A673 (cell line): ENCODE measurements around the gene U2AF1L4. TPM values are rescaled to one million over a fixed set of nuclear protein-coding genes. Genes with fewer than 3 reads are reported as not detected.

Experiments
- BruUV-seq: library from RNA; stranded (reverse); fragments of 400-500 nt; replicated peaks from 2 replicates; lab custom pipeline; 2021; lab: Mats Ljungman, UMichigan
- CTCF ChIA-PET: fragments of 300-600 bp; sonication (Branson Sonifier 250); formaldehyde crosslinking; loops from one replicate; lab custom pipeline; 2022; ENCODE audit warnings: antibody characterized with exemption; lab: Charles Lee
- POLR2A ChIA-PET: fragments of 300-600 bp; sonication (Branson Sonifier 250); formaldehyde crosslinking; loops from one replicate; lab custom pipeline; 2022; ENCODE audit warnings: antibody characterized with exemption; ENCODE audit not compliant: low non-redundant PET; lab: Charles Lee
- DNase-seq: peaks from one replicate; pipeline ENCODE4 v3.0.0-alpha.2; 2015; ENCODE audit warnings: low spot score
- H3K27ac ChIP-seq: fragments of 200-600 bp; sonication (generic); 2 replicates; pipeline ENCODE4 v1.5.1; 2016; ENCODE audit warnings: mixed run types, low read depth, mild to moderate bottlenecking, mixed read lengths, antibody characterized with exemption, low read length; ENCODE audit not compliant: poor library complexity, severe bottlenecking
- H3K27me3 ChIP-seq: fragments of 200-600 bp; sonication (generic); replicated peaks from 2 replicates; pipeline ENCODE4 v1.6.1; 2017; ENCODE audit warnings: mixed run types, low read depth, mild to moderate bottlenecking, mixed read lengths, antibody characterized with exemption, low read length; ENCODE audit not compliant: insufficient read depth, poor library complexity
- H3K36me3 ChIP-seq: fragments of 200-600 bp; sonication (generic); 2 replicates; pipeline ENCODE4 v1.6.1; 2016; ENCODE audit warnings: mixed run types, mild to moderate bottlenecking, mixed read lengths, antibody characterized with exemption, low read length; ENCODE audit not compliant: insufficient read depth, poor library complexity, severe bottlenecking
- H3K4me1 ChIP-seq: fragments of 200-600 bp; sonication (generic); 2 replicates; pipeline ENCODE4 v1.6.1; 2017; ENCODE audit warnings: mixed run types, mild to moderate bottlenecking, mixed read lengths, antibody characterized with exemption, low read length; ENCODE audit not compliant: insufficient read depth, poor library complexity, severe bottlenecking
- H3K4me3 ChIP-seq: fragments of 200-600 bp; sonication (generic); 2 replicates; pipeline ENCODE4 v1.5.1; 2016; ENCODE audit warnings: low read depth, mixed run types, mild to moderate bottlenecking, mixed read lengths, low read length; ENCODE audit not compliant: poor library complexity, severe bottlenecking
- H3K9me3 ChIP-seq: fragments of 200-600 bp; sonication (generic); 2 replicates; pipeline ENCODE4 v1.6.1; 2016; ENCODE audit warnings: mixed run types, low read depth, mild to moderate bottlenecking, mixed read lengths, antibody characterized with exemption, low read length; ENCODE audit not compliant: poor library complexity, severe bottlenecking
- CTCF ChIP-seq: fragments of 300-800, 200-600 bp; sonication (generic); conservative IDR thresholded peaks from 2 replicates; pipeline ENCODE4 v1.5.1; 2017; ENCODE audit warnings: low read depth, mild to moderate bottlenecking, antibody characterized with exemption, low read length, moderate library complexity, mixed read lengths
- EZH2 ChIP-seq: fragments of 200-600 bp; sonication (generic); IDR thresholded peaks from 2 replicates; pipeline ENCODE4 v1.6.1; 2017; ENCODE audit warnings: borderline replicate concordance, low read depth, mild to moderate bottlenecking, mixed read lengths, antibody characterized with exemption, low read length; ENCODE audit not compliant: poor library complexity, severe bottlenecking
- intact Hi-C: fragments of 100-400 bp; cut with micrococcal nuclease; formaldehyde crosslinking; loops from one replicate; pipeline ENCODE4 v1.10.0; 2022; ENCODE audit not compliant: unreplicated experiment
- total RNA-seq: library from RNA; stranded (reverse); gene quantifications from 2 replicates; pipeline ENCODE4 v1.2.3, GENCODE V29; 2021

The U2AF1L4 gene
- total RNA-seq, 1 experiment from 2014 or later = 21.0 TPM

GRCh38 chr19:35753634-35754369, 8.6 kb upstream of the U2AF1L4 start:
- Histone ChIP-seq H3K9me3 (no peaks in the 10 kb centered on the region), H3K4me3 (no peak overlapping the region), H3K27me3 (no peaks in the 10 kb centered on the region), H3K4me1 (peaks cover 28% of the 10 kb centered on the region), H3K27ac (no peak overlapping the region), H3K36me3 (no peaks in the 10 kb centered on the region)
- no TSS peak for BruUV-seq
- DNase-seq = no peak
- ChIA-PET POLR2A (no interaction called here), CTCF (no interaction called here)
- TF ChIP-seq CTCF = no peak
- no peak for TF ChIP-seq EZH2
- intact Hi-C loops = no loop called here

GRCh38 chr19:35752746-35753350, 7.6 kb upstream of the U2AF1L4 start:
- intact Hi-C loops = no loop called here
- H3K27me3 ChIP-seq = no peaks in the 10 kb centered on the region
- no TSS peak for BruUV-seq
- no peak for TF ChIP-seq CTCF
- TF ChIP-seq EZH2 = no peak
- no peaks in the 10 kb centered on the region for H3K9me3 ChIP-seq
- DNase-seq = no peak
- POLR2A ChIA-PET = no interaction called here
- CTCF ChIA-PET = no interaction called here
- no peak overlapping the region for H3K27ac ChIP-seq
- no peaks in the 10 kb centered on the region for H3K36me3 ChIP-seq
- H3K4me3 ChIP-seq = no peak overlapping the region
- peaks cover 25% of the 10 kb centered on the region for H3K4me1 ChIP-seq

GRCh38 chr19:35751839-35752745, 6.9 kb upstream of the U2AF1L4 start:
- no peaks in the 10 kb centered on the region for H3K36me3 ChIP-seq
- ChIA-PET POLR2A (no interaction called here), CTCF (no interaction called here)
- H3K9me3 ChIP-seq = no peaks in the 10 kb centered on the region
- intact Hi-C loops = no loop called here
- TF ChIP-seq CTCF (no peak), EZH2 (no peak)
- H3K4me3 ChIP-seq = no peak overlapping the region
- H3K27ac ChIP-seq = no peak overlapping the region
- no peaks in the 10 kb centered on the region for H3K27me3 ChIP-seq
- BruUV-seq = no TSS peak
- peaks cover 21% of the 10 kb centered on the region for H3K4me1 ChIP-seq
- no peak for DNase-seq
